ENCODE results near the gene MED8. TPM values are rescaled to one million over a fixed set of nuclear protein-coding genes. Genes with fewer than 3 reads are reported as not detected.

The MED8 gene
- total RNA-seq, 4 donors from 2014 or later: 38.5 to 52.2 (median 45.2) TPM

DNA sequence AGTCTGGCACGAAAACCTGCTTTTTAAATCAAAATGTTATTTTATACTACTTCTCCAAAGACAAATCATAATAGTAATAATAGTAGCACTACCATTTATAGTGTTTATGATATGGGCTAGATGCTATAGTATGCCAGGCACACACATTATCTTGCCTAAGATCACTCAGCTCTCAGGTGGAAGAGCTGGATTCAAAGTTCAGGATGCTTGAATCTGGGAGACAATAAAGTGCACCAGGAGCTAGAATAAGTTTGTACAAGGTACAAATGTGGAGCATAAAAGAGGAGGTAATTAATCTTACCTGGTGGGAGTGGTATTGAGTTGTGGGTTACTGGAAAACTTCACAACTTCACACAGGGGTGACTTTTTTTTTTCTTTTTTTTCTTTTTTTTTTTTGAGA lies 11.8 kb downstream of the MED8 start:
- TF ChIP-seq, protein P1, sequence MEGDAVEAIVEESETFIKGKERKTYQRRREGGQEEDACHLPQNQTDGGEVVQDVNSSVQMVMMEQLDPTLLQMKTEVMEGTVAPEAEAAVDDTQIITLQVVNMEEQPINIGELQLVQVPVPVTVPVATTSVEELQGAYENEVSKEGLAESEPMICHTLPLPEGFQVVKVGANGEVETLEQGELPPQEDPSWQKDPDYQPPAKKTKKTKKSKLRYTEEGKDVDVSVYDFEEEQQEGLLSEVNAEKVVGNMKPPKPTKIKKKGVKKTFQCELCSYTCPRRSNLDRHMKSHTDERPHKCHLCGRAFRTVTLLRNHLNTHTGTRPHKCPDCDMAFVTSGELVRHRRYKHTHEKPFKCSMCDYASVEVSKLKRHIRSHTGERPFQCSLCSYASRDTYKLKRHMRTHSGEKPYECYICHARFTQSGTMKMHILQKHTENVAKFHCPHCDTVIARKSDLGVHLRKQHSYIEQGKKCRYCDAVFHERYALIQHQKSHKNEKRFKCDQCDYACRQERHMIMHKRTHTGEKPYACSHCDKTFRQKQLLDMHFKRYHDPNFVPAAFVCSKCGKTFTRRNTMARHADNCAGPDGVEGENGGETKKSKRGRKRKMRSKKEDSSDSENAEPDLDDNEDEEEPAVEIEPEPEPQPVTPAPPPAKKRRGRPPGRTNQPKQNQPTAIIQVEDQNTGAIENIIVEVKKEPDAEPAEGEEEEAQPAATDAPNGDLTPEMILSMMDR (IDR thresholded peaks at IDR 0.05; ENCODE audit: low read depth): no peak

DNA sequence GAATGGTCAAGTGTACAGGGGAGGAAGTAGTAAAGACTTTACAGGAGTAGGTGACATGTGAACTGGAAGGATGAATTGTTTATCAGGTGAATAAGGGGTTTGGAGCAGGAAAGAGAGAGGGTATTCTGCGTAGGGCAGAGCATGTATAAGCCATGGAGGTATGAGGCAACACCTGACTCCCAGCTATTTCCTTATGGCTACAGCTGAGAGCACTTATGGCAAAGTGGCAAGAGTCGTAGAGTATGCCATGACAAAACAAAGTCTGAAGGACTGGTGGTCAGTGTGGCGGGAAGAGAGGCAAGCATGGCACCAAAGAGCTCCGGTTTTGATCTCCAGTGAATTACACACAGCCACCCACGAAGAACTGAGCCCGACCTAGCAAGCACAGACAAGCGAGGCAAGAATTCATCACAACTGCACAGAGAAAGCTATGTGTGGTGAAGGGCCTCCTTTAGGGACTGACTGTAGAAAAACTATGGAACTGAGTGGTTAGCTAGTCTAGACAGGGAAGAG lies 12.8 kb downstream of the MED8 start:
- TF ChIP-seq, protein P1 (IDR thresholded peaks at IDR 0.05; ENCODE audit: low read depth): no peak

DNA sequence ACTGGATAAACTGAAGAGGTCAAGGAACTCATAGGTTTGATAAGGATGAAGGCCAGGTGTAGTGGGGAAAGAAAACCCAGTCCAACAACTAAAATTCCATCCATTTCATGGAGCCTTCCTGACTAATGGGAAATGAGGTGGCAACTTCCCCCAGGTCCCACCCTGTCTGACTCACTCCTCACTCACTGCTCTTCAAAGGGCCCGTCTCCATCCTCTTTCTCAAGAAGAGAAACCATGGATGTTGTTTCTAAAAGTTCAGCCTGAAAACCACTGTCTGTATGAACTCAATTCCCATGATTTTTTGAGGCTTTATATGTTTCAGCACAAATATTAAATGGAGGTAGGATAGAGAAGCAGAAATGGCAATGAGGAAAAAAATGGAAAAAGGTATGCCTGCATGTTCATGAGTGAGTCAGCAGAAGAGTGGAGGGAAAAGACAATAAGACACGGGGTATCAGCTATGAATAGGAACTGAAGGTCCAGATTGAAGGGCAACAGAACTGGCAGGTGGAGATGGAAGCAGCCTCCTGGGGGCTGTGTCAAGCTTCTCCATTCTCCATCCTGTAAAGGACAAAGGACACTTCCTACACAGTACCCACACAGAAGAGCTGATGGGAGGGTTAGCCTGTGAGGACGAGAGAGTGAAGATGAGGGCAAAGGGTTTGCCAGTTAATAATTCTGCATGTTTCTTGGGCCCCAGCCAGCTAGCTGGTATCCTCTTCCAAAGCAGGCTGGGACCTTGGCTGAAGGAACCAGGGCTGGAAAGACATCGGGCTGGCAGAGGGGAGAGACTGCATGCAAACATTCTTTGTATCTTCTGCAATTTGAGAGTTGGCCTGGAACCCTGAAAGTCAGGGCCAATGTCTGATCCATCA lies 16.3 kb downstream of the MED8 start:
- TF ChIP-seq, protein P1 (IDR thresholded peaks at IDR 0.05; ENCODE audit: low read depth): no peak

DNA sequence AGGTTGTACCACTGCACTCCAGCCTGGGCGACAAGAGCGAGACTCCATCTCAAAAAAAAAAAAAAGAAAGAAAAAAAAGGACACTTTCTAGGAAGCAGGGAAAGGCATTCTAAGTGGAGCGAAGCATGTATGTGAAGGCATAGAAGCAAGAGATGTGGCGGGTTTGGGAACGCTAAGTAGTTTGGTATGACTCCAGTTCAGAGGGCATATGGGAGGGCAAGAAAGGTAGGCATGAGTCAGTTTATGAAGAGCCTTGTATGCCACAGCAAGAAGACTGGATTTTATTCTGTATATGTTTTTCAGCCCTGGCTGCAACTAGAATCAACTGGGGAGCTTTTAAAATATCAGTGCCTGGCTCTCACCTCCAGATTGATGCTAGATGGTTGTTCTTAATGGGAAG lies 17.4 kb downstream of the MED8 start:
- TF ChIP-seq, protein P1 (IDR thresholded peaks at IDR 0.05; ENCODE audit: low read depth): no peak

DNA sequence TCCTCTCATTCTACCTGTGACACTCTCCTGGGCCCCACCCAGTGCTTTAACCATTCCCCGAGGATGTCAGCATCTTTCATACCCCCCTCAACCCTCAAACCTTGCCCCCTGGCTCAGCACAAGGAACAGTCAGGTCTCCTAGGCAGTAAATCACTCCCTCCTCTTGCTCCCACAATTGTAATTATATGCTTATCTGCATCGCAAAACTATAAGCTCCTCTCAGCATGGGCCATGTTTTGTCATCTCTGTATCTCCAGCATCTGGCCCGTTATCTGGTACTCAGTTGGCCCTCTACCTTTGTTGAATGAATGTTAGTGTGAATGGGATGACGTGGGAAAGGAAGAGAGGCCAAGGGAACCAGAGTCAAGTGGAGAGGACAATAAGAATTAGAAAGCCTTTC lies 19.0 kb downstream of the MED8 start:
- TF ChIP-seq, protein P1 (IDR thresholded peaks at IDR 0.05; ENCODE audit: low read depth): no peak

DNA sequence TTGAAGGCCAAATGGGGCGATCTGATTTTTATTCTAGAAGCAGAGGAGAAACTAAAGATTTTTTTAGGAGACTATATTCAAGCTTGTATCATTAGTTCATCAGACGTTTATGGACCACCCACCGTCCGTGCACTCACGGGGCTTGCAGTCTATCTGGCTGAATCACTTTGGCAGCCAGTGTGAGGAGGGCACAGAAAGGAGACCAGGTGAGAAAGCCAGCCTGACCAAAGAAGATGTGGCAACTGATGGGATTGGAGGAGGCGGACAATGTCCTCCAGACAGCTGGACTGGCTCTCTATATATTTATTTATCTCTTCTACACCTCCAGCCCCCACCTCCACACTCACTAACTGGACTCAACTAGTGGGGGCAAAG lies 21.0 kb downstream of the MED8 start:
- TF ChIP-seq, protein P1 (IDR thresholded peaks at IDR 0.05; ENCODE audit: low read depth): no peak

DNA sequence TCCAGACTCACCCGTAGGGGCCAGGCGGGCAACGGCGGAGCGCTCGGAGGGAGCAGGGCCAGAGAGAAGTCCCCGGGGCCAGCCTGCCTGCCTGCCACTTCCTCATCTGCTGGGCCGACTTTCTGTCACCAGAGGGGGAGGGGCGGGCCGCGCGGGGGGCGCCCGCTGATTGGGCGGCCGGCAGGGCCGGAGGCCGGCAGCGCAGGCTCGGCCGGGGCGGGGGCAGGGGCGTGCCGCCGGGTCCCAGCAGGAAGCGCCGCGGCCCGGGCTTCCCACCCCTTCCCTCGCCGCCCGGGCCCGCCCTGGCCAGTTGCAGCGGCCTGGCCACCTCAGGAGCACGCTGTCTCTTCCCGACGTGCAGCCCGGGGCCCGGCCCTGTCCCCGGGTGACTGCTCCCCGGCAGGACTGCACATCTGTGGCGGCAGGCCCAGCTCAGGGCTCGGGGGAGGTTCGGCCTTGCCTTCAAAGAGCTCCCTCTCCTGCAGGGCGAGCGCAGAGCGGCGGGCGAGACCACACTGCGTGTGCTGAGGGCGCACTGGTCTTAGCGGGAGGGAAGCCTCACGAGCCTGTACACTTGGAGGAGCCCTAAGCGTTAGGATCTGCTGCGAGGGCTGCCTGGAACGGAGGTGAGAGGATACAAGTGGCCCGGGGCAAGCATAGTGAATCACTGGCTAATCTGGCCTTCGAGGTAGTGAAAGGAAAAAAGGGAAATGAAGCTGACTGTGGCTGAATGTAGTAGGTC lies 21.5 kb downstream of the MED8 start, which contains the start of gene ELOVL1:
TSS of gene ELOVL1 (minus strand) at position 108 of the 742 bp plus-strand sequence. CDS start 2,402 bp downstream, outside the sequence.
- TF ChIP-seq, protein P1 (IDR thresholded peaks at IDR 0.05; ENCODE audit: low read depth): no peak

Data from subcutaneous adipose tissue (tissue), 4 donors.